Glutamatergic neuron (in vitro differentiated cells): ENCODE results near the gene ALDH3A2. TPM values are rescaled to one million over a fixed set of nuclear protein-coding genes. Genes with fewer than 3 reads are reported as not detected.

Experiments
- DNase-seq: peaks from one replicate; pipeline ENCODE4 v3.0.0; 2022
- H3K27ac Mint-ChIP-seq: one replicate; pipeline ENCODE4 v1.8.0; 2020; ENCODE audit warnings: mild to moderate bottlenecking, mixed read lengths, inconsistent platforms; ENCODE audit not compliant: unreplicated experiment
- H3K27me3 Mint-ChIP-seq: one replicate; pipeline ENCODE4 v1.8.0; 2020; ENCODE audit warnings: mild to moderate bottlenecking, moderate library complexity, mixed read lengths, inconsistent platforms; ENCODE audit not compliant: unreplicated experiment
- H3K36me3 Mint-ChIP-seq: one replicate; pipeline ENCODE4 v1.8.0; 2020; ENCODE audit warnings: mild to moderate bottlenecking, mixed read lengths, inconsistent platforms; ENCODE audit not compliant: unreplicated experiment
- H3K4me1 Mint-ChIP-seq: one replicate; pipeline ENCODE4 v1.8.0; 2020; ENCODE audit warnings: mild to moderate bottlenecking, low read depth, mixed read lengths, inconsistent platforms; ENCODE audit not compliant: unreplicated experiment
- H3K4me3 Mint-ChIP-seq: one replicate; pipeline ENCODE4 v1.8.0; 2020; ENCODE audit warnings: mild to moderate bottlenecking, mixed read lengths, inconsistent platforms; ENCODE audit not compliant: unreplicated experiment
- H3K9me3 Mint-ChIP-seq: one replicate; pipeline ENCODE4 v1.8.0; 2020; ENCODE audit warnings: mild to moderate bottlenecking, moderate library complexity, mixed read lengths, inconsistent platforms; ENCODE audit not compliant: unreplicated experiment
- total RNA-seq: library from RNA; stranded (reverse); fragmentation: NEBNext Ultra II Directional; extraction: Animal tissue kit (Norgen Biotek cat#: 25700); gene quantifications from one replicate; pipeline ENCODE4 v1.2.1, GENCODE V29; 2021; ENCODE audit not compliant: unreplicated experiment
- TF ChIP-seq, protein P1 (sequence below): fragments of 200-600 bp; sonication (generic); IDR thresholded peaks from one replicate; pipeline ENCODE4 v1.5.0; 2021; ENCODE audit not compliant: partially characterized antibody, unreplicated experiment

The ALDH3A2 gene
- total RNA-seq, 1 donor from 2014 or later, result 42.6 TPM

DNA sequence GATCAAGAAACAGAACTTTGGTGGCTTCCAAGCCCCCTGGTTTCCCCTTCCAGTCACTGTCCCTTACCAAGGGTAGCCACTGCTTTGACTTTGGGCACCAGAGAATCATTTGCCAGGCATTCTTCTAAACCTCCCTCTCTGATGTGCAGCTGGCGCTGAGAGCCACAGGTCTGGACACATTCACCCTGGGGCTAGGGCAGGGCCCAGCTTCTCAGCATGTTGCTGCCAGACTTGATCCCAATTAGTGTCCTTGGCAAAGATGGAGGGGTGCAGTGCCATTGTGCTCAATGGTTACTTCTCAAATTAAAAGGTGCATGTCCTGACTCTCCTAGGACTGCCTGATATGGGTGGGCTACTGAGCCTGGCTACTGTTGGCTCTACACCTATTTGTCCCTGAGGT is 75.4 kb downstream of the ALDH3A2 start:
- TF ChIP-seq, protein P1, sequence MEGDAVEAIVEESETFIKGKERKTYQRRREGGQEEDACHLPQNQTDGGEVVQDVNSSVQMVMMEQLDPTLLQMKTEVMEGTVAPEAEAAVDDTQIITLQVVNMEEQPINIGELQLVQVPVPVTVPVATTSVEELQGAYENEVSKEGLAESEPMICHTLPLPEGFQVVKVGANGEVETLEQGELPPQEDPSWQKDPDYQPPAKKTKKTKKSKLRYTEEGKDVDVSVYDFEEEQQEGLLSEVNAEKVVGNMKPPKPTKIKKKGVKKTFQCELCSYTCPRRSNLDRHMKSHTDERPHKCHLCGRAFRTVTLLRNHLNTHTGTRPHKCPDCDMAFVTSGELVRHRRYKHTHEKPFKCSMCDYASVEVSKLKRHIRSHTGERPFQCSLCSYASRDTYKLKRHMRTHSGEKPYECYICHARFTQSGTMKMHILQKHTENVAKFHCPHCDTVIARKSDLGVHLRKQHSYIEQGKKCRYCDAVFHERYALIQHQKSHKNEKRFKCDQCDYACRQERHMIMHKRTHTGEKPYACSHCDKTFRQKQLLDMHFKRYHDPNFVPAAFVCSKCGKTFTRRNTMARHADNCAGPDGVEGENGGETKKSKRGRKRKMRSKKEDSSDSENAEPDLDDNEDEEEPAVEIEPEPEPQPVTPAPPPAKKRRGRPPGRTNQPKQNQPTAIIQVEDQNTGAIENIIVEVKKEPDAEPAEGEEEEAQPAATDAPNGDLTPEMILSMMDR, result no peak
- H3K27ac Mint-ChIP-seq, result no peak overlapping the region
- H3K4me1 Mint-ChIP-seq, result no peaks in the 10 kb centered on the region
- no peak for DNase-seq
- H3K27me3 Mint-ChIP-seq, result peaks cover 2% of the 10 kb centered on the region
- H3K9me3 Mint-ChIP-seq, result peaks cover 2% of the 10 kb centered on the region
- H3K36me3 Mint-ChIP-seq, result peaks cover 7% of the 10 kb centered on the region
- no peak overlapping the region for H3K4me3 Mint-ChIP-seq

DNA sequence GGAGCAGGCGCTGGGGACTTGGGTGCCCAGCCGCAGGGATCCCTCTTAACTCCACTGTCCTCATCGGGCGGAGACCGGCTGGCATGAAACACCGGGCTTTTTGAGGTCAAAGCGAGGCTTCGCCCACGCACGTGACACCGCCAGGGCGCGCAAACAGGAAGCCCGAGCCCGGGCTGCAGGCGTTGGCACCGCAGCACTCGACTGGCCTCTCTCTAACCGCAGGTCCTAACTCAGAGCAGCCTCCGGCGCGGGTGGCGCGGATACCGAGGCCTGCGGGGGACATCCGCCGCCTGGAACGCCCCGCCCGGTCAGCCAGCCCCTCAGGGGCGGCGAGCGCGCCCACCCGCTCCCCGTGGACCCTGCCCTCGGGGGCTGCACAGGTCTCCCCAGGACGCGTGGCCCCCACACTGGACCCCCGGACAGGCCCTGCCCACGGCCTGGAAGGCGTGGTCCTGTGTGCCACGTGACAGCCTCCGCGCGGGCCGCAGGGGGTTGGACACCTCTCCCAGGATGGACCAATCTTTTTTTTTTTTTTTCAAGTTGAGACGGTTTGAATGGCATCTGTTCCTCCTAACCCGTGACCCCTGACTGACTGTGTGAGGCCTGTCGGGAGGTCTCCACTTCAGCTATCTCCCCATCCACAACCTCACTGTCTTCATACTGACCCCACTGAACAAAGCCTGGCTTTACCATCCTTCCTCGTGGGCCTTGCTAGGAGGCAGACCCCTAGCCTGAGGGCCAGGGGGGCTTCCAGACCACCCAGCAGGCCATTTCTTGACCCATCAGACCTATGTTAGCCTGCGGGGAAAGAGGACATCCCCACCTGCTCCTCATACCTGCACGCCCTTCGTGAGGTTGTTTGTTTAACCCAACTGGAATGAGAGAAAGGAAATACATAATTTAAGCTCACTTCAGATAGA is 76.2 kb downstream of the ALDH3A2 start:
- Mint-ChIP-seq H3K4me3 (no peak overlapping the region), H3K9me3 (peaks cover 1% of the 10 kb centered on the region), H3K36me3 (peaks cover 7% of the 10 kb centered on the region), H3K4me1 (no peaks in the 10 kb centered on the region), H3K27ac (no peak overlapping the region), H3K27me3 (peaks cover 1% of the 10 kb centered on the region)
- TF ChIP-seq, protein P1, result no peak
- no peak for DNase-seq

- Mint-ChIP-seq H3K27me3 (no peaks in the 10 kb centered on the region), H3K4me1 (no peaks in the 10 kb centered on the region), H3K9me3 (no peaks in the 10 kb centered on the region), H3K4me3 (no peak overlapping the region), H3K27ac (no peak overlapping the region), H3K36me3 (peaks cover 7% of the 10 kb centered on the region)
- DNase-seq, result no peak
- TF ChIP-seq, protein P1, result no peak
Measured at GRCh38 chr17:19725486-19725885, 76.9 kb downstream of the ALDH3A2 start.

DNA sequence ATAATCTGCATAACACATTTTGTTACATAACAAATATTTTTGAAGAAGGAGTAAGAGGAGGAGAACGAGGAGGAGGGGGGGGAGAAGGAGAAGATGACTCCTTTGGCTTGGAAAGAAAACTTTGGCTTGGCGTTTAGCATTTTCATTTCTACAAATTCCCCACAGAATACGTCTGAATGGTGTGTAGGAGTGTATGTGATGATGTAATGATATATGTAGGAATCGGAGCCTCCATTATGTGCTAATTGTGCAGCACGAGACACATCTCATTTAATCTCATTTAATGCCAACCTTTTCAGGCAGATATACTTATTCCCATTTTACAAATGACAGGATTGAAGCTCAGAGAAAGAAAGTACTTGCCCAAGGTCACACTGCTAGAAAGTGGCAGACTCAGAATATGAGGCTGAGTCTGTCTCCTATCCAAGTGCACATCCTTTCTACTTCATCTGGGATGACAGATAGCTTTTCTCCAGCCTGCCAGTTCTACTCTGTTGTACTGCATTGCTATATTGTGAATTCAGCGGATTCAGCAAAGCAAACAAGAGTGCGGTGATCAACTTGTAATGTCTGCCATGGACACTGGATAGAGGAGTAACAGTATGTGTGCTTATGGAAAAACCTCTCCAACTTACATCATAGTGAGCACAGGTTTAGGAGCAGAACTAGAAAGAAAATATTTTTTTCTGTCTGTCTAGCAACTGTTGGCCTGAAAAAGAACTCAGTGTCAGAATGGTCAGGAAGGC is 78.3 kb downstream of the ALDH3A2 start:
- Mint-ChIP-seq H3K4me1 (no peaks in the 10 kb centered on the region), H3K27me3 (no peaks in the 10 kb centered on the region), H3K36me3 (peaks cover 7% of the 10 kb centered on the region), H3K9me3 (no peaks in the 10 kb centered on the region), H3K27ac (no peak overlapping the region), H3K4me3 (no peak overlapping the region)
- TF ChIP-seq, protein P1, result no peak
- DNase-seq, result no peak

Other genes with a start within 250 kb of the ALDH3A2 start
- 8.6 TPM for gene RNF112, start 237.5 kb upstream of the ALDH3A2 start, total RNA-seq
- not detected for gene SLC47A1, start 114.9 kb upstream of the ALDH3A2 start, total RNA-seq
- gene SLC47A2, start 67.8 kb downstream of the ALDH3A2 start, total RNA-seq, result not detected
- not detected for gene ALDH3A1, start 99.5 kb downstream of the ALDH3A2 start, total RNA-seq
- gene ULK2, start 219.2 kb downstream of the ALDH3A2 start, total RNA-seq, result 42.3 TPM